NCI-H2227 treated with DMSO at 0.1 percent for 48 hours (cell line): Measurements from ENCODE around the gene B4GALNT1.
"Not testable (repeated sequence)": the region's sequence is repeated elsewhere in the genome, so short reads cannot be mapped to it uniquely, and the experiment has no call there.

Source experiments
- DNase-seq: peaks from one replicate; lab custom pipeline; 2025; lab: John Stamatoyannopoulos, UW

B4GALNT1 gene

DNA sequence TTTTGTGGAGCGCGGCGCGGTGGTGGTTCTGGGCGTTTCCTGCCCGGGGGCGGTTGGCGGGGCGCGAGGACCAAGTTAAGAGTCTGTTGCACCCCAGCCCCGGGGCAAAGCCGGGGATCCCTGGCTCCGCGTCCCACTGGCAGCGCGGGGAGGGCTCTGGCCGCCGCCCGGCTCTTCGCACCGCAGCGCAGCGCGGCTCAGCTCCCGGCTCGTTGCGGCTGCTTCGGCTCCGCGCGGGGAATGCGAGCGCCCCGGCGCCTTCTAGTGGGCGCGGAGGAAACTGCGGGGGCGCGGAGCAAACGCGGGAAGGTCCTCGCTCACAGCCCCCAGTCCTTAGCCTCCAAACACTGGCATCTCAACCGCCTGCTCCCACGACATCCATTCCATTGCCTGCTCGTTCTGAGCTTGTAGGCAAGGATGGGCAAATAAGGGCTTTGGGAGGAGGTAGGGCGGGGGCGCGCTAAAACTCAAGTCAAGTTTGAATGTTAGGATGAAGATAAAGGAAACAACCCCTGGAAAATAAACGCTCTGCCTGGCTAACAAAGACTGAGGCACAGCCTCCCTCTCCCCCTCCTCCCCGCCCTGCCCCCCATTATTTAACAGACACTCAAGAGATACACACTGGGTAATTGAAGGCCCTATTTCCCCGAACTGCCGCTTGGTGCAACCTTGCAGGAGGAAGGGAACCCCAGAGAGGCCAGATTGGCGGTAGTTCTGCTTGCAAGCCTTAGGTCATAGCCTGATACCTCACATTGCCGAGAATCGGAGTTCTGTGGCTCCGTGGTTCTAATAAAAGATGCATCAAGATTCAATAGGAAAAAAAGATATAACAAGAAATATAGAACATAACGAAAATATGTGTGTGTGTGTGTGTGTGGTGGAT is at the start of gene B4GALNT1:
TSS of gene B4GALNT1 (minus strand) at position 244 of the 883 bp plus-strand sequence. CDS start 1,069 bp downstream, outside the sequence.
- peak; percentile 62 for DNase-seq

DNA sequence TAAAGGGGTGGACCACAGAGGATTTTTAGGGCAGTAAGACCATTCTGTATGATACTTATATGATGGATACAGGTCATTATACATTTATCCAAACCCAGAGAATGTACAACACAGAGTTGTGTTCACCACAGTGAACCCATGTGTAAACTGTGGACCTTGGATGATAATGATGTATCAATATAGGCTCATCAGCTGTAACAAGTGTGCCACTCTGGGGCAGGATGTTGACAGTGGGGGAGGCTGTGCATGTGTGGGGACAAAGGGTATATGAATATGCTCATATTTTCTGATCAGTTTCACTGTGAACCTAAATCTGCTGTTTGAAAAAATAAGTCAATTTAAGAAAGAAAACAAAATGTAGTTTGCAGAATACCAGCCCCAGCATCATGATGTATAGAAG is 46.7 kb upstream of the B4GALNT1 start:
- no peak for DNase-seq

DNA sequence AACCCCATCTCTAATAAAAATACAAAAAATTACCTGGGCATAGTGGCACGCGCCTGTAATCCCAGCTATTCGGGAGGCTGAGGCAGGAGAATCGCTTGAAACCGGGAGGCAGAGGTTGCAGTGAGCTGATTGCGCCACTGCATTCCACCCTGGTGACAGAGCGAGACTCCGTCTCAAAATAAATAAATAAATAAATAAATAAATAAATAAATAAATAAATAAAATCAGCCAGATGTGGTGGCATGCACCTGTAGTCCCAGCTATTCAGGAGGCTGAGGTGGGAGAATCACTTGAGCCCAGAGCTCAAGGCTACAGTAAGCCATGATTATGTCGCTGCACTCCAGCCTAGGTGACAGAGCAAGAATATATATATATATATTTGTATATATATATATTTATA is 44.9 kb upstream of the B4GALNT1 start:
- not testable (repeated sequence) for DNase-seq

DNA sequence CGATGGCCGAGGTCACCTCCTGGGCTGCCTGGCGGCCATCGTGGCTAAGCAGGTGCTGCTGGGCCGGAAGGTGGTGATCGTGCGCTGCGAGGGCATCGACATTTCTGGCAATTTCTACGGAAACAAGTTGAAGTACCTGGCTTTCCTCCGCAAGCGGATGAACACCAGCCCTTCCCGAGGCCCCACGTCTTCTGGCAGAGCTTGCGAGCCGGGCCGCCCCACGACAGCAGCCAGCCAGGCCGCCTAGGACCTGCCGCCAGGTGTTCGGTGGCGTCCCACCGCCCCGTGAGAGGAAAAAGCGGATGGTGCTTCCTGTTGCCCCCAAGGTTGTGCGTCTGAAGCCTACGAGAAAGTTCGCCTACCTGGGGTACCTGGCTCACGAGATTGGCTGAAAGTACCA is 41.7 kb upstream of the B4GALNT1 start:
- DNase-seq = no peak

DNA sequence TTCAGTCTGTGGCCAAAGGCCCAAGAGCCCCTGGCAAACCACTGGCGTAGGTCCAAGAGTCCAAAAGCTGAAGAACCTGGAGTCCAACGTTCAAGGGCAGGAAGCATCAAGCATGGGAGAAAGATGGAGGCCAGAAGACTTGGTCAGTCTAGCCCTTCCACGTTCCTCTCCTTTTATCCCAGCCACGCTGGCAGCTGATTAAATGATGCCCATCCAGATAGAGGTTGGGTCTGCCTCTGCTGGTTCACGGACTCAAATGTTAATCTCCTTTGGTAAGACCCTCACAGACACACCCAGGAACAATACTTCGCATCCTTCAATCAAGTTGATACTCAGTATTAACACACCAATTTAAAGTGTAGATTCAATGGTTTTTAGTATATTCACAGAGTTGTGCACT is 39.8 kb upstream of the B4GALNT1 start:
- DNase-seq = no peak

DNA sequence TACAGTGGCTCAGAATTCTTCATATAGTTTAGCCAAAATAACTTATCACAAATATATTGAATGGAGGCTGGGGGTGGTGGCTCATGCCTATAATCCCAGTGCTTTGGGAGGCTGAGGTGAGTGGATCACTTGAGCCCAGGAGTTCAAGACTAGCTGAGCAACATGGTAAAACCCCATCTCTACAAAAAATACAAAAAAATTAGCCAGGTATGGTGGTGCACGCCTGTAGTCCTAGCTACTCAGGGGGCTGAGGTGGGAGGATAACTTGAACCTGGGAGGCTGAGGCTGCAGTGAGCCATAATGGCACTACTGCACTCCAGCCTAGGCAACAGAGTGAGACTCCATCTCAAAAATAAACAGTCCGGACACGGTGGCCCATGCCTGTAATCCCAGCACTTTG is 38.8 kb upstream of the B4GALNT1 start:
- DNase-seq = not testable (repeated sequence)

DNA sequence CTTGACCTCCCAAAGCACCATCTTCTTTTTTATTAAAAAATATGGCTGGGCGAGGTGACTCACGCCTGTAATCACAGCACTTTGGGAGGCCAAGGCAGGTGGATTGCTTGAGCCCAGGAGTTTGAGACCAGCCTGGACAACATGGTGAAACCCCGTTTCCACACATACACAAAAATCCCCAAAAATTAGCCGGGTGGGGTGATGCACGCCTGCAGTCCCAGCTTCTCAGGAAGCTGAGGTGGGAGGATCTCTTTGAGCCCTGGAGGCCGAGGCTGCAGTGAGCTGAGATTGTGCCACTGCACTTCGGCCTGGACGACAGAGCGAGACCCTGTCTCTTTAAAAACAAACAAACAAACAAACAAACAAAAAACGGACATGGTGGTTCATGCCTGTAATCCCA is 36.7 kb upstream of the B4GALNT1 start:
- not testable (repeated sequence) for DNase-seq

DNA sequence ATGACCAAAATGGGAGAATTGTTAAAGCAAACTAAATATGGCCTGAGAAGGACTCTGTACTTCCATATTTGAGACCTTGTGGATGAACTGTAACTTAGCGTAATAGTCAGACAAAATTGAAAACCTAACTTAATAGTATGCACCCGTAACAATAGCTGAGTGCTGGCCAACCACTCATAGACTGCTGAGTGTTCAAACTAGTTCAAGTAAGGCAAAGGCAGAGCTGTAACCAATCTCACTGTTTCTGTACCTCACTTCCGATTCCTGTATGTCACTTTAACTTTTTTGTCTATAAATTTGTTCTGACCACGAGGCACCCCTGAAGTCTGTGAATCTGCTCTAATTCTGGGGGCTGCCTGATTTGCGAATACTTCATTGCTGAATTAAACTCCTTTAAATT is 33.9 kb upstream of the B4GALNT1 start:
- DNase-seq = no peak

DNA sequence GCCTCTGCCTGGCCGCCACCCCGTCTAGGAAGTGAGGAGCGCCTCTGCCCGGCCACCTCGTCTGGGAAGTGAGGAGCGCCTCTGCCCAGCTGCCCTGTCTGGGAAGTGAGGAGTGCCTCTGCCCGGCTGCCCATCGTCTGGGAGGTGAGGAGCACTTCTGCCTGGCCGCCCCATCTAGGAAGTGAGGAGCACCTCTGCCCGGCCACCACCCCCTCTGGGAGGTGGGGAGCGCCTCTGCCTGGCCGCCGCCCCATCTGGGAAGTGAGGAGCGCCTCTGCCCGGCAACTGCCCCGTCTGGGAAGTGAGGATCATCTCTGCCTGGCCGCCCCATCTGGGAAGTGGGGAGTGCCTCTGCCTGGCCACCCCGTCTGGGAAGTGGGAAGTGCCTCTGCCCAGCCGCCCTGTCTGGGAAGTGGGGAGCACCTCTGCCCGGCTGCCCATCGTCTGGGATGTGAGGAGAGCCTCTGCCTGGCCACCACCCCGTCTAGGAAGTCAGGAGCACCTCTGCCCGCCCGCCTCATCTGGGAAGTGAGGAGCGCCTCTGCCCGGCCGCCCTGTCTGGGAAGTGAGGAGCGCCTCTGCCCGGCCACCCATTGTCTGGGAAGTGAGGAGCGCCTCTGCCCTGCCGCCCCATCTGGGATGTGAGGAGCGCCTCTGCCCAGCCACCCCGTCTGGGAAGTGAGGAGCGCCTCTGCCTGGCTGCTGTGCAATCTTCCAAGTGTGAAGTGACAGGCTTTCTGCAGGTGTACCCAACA is 32.2 kb upstream of the B4GALNT1 start:
- not testable (repeated sequence) for DNase-seq

DNA sequence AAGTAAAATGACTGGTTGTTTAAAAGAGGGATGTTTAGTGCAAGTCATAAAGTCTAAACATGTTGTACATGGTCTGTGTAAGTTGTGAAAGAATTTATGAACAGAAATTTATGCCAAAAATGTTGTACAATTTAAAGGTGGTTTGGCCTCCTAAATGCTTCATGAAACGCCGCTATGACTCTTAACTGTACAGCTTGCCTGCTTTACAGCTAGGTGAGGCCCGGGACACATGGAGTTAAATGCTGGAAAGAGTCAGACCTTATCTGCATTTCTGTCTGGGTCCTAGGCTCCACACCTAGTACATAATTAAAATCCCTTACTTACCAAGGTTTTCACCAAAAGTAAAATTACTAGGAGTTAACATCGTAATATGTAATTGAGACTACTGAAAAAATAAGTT is 28.4 kb upstream of the B4GALNT1 start:
- no peak for DNase-seq

DNA sequence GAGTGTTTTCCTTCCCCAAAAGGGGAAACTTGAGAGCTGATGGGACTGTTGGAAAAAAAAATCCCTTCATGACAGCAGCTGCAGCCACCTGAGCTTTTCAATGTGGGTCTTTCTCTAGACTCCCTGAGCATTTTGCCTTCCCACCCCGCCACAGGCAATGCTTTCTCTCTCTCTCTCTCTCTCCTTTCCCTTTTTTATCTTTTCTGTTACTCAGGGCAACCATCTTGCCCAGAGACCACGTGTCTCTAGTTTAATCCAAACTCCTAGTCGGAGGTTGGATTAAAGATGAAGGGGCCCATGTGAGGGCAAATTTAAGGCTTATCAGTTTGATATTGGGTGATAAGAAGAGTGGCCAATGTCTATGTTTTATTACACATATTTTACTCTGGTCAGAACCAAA is 25.9 kb upstream of the B4GALNT1 start:
- DNase-seq = no peak

DNA sequence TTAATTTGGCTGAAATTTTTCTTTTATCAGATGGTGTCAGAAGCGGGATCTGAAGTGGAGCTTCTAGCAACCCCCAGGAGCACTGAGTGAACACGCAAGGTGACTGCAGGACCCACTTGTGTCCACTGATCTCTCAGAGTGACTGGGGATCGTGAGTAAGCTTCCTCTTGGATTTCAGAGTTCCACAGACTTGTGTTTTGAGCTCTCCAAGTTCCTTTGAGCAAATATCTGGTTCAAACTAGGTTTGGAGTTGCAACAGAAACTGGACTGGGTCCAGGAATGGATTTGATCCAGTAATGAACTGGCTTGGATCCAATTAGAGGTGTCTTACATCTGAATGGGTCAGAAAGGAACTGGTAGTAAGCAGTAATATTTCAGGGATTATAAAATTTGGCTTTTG is 24.7 kb upstream of the B4GALNT1 start:
- no peak for DNase-seq

DNA sequence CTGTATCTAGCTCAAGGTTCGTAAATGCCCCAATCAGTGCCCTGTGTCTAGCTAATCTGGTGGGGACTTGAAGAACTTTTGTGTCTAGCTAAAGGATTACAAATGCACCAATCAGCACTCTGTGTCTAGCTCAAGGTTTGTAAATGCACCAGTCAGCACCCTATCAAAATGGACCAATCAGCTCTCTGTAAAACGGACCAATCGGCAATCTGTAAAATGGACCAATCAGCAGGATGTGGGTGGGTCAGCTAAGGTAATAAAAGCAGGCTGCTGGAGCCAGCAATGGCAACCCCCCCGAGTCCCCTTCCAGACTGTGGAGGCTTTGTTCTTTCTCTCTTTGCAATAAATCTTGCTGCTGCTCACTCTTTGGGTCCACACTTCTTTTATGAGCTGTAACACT is 23.4 kb upstream of the B4GALNT1 start:
- DNase-seq = not testable (repeated sequence)

DNA sequence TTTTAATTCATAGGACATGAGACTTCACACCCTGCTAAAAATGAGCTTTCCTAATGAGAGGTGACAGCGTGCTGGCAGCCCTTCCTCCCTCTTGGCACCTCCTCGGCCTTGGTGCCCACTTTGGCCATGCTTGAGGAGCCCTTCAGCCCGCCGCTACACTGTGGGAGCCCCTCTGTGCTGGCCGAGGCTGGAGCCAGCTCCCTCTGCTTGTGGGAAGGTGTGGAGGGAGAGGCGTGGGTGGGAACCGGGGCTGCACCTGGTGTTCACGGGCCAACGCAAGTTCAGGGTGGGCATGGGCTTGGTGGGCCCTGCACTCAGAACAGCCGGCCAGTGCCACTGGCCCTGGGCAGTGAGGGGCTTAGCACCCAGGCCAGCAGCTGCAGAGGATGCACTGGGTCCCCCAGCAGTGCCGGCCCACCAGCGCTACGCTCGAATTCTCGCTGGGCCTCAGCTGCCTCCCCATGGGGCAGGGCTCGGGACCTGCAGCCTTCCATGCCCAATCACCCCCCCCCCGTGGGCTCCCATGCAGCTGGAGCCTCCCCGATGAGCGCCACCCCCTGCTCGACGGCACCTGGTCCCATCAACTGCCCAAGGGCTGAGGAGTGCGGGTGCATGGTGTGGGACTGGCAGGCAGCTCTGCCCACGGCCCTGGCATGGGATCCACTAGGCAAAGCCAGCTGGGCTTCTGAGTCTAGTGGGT is 22.7 kb upstream of the B4GALNT1 start:
- DNase-seq = no peak

DNA sequence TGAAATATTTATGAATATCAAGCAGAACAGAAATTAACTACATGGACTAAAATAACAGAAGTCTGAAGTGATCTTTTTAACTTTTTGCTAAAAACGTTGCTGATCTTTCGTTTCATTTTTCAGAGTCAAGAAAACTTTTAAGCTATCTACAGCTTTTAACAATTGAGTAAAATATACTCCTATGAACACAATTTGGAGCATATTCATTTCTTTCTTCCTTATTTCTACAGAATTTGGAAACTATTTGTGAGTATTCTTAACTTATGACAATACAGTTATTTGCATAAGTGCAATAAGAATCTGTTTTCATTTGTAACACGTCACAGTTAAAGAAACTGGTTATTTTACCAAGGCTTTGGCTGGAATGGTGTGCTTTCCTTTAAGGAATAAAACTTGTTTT is 21.0 kb upstream of the B4GALNT1 start:
- DNase-seq = no peak

DNA sequence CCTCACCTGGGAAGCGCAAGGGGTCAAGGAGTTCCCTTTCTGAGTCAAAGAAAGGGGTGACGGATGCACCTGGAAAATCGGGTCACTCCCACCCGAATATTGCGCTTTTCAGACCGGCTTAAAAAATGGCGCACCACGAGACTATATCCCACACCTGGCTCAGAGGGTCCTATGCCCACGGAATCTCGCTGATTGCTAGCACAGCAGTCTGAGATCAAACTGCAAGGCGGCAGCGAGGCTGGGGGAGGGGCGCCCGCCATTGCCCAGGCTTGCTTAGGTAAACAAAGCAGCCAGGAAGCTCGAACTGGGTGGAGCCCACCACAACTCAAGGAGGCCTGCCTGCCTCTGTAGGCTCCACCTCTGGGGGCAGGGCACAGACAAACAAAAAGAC is 13.7 kb upstream of the B4GALNT1 start:
- DNase-seq = not testable (repeated sequence)

DNA sequence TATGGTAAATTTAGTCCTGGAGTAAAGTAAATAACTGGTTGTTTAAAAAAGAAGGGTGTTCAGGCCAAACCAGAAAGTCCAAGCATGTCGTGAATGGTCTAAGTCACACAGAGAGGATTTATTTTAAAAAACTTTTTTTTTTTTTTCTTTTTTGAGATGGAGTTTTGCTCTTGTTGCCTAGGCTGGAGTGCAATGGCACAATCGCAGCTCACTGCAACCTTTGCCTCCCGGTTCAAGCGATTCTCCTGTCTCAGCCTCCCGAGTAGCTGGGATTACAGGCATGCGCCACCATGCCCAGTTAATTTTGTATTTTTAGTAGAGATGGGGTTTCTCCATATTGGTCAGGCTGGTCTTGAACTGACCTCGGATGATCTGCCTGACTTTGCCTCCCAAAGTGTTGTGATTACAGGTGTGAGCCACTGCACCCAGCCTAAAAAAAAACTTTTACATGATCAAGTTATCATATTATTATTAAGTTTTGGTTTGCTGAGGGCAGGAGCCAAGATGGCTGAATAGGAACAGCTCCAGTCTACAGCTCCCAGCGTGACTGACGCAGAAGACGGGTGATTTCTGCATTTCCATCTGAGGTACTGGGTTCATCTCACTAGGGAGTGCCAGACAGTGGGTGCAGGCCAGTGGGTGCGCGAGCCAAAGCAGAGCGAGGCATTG is 13.1 kb upstream of the B4GALNT1 start:
- not testable (repeated sequence) for DNase-seq

DNA sequence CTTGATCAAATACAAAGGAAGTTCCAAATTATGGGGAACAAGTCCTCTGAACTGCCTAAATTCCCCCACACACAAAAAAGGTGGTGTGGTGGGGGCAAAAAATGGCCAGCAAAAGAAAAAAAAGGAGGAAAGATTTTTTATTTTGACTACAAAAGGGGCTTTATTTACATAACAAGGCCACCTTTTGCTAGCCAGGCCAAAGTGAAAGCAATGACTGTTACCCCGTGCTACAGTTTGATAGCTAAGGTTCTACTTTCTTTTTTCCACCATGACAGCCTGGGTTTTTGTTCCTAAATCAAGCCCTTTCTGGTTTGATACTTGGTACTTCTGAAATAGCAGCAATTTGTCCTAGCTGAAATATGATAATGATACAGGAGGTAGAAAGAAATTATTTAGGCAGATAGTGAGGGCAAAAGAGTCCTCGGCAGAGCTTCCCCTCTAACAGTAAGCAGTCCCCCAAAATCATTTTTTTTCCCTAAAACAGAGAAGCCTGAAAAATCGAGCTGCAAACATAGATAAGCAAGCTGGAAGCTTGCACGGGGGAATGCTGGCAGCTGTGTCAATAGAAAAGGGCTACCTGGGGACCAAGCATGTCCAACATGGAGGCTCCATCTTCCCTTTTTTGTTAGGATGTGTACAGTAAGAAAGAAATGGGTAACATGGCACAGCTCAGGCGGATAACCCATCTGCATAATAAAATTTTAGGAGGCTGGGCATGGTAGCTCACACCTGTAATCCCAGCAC is 8.9 kb upstream of the B4GALNT1 start:
- no peak for DNase-seq

DNA sequence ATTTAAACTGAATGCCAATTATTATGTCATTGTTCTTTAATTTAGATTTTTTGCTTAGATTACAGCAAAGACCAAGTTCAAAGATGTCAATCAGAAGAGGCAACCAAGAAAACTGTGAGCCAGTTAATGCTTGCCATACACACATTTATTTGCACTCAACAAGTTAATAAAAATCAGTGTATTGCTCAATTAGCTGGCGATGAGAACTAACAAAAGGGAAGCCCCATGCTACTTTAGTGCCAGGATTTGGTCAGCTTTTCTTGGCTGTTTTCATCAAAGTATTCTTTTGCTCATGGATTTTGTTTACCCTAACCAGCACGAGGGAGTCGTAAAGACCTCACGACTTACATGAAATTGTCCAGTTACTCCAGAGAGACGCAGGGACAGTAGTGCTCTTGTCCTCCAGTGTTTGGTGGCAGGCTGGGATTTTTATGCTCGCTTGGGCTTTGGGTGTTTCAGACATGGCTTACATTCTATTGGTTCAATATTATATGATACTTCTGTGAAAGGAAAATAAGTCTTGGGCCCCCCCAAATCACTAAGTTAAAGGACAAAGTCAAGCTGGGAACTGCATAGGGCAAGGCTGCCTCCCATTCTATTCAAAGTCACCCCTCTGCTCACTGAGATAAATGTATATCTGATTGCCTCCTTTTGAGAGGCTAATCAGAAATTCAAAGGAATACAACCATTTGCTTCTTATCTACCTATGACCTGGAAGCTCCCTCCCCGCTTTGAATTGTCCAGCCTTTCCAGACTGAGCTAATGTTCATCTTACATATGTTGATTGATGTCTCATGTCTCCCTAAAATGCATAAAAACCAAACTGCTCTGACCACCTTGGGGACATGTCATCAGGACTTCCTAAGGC is 7.4 kb upstream of the B4GALNT1 start:
- no peak for DNase-seq

DNA sequence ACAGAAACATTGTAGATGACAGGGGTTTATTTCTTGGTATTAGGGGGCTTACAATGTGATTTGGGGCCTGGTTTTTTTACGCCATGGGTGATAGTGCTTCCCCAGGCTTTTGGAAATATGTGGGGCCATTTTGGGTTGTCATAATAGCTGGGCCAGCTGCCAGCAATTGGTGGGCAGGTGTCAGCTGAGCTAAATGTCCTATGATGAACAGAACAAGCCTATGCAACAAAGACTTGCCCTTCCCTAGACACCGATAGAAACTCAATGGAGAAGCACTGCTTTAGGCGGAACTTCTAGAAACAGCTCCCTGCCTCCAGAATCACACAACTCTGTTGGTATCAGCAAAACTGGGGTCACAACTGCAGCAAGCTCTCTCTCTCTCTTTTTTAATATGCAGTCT is 5.1 kb upstream of the B4GALNT1 start:
- DNase-seq = no peak
